GM21825 (cell line): ENCODE data around the gene APLP1.
"Not testable (repeated sequence)": the region's sequence is repeated elsewhere in the genome, so short reads cannot be mapped to it uniquely, and the experiment has no call there.

ENCODE experiments used
- ATAC-seq: cut with Tn5 transposase; IDR thresholded peaks from one replicate; pipeline ENCODE4 v1.9.1; 2021; ENCODE audit warnings: mild to moderate bottlenecking, moderate library complexity; ENCODE audit not compliant: unreplicated experiment

APLP1 gene

DNA sequence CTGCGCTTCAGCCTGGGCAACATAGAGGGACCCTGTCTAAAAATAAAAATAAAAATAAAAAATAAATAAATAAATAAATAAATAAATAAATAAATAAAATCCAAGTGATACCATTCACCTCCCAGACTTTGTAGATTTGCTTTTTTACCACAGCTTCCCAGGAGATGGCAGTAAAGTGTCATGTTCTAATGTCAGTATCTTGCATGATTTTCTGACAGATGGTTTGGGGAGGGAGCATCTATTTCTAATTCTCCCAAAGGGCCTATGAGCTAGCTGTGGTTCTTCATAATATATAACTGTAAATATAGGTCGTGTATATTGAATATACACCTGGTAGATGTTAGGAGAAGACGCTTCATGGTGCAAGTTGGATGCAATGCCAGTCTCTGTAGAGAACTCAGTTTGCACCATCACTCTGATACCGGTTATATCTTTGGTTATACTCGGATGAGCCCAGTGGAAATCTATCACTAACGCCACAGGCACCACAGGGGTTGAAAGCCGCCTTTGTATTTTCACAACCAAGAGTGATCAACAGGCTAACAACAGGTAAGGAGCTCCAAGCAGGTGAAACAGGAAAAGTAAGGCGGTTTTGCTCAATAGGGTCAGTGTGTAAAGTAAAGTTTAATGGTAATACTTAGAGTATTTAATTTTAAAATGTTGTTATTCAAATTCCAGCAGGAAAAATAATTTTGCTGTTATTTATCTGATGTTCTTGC is 13.9 kb downstream of the APLP1 start:
- no peak for ATAC-seq

- no peak for ATAC-seq
Measured at GRCh38 chr19:35883882-35884281, 15.5 kb downstream of the APLP1 start.

DNA sequence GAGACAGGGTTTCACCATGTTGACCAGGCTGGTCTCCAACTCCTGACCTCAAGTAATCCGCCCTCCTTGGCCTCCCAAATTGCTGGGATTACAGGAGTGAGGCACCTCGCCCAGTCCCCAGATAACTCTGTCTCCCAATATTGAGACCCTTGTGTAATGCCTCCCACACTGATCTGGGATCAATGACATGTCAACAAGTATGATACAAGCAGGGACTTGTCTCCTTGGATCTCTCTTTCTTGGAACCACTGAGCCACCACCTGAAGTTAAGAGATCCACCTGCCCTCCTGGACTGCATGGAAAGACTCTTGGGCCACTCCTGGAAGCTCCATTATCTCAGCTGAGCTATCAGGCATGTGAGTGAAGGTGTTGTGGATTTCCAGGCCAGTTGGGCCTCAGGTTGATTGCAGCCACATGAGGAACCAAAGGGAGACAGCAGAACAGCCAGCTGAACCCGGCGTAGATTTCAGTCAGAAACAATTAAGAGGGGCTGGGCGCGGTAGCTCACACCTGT is 16.9 kb downstream of the APLP1 start:
- no peak for ATAC-seq

GRCh38 chr19:35885904-35886303 is 17.5 kb downstream of the APLP1 start:
- ATAC-seq = no peak

DNA sequence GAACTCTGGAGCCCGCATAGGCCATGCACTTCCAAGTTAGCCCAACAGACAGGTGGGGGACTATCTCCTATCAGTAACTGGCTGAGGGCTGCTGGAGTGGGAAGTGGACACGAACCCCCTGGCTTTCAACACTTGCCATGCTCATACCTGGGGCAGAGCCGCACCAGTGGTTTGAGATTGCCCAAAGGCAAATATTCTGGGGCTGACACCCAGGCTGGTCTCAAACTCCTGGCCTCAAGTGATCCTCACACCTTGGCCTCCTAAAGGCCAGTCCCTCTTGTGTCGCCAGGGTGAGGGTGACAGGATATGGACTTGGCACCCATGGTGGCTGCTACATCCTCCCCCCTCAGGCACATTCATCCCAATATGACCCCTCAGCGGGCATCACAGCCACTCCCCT is 18.8 kb downstream of the APLP1 start:
- no peak for ATAC-seq

DNA sequence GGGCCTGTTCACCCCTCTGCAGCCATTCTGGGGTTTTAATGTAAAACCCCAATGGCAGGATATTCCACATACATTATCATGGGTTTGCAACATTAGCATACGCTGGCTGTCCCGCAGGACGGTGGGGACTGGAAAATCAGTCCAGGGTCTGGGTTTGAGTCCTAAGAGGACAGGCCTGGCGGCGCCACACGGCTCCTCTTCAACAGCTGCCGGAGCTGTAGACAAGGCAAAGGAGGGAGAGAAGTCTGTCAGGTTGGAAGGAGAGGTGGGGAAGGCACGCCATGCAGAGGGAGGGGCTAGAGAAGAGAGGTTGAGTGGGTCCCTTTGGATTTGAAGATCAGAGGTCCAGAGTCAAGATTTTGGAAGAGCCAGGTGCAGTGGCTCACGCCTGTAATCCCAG is 20.0 kb downstream of the APLP1 start:
- ATAC-seq = no peak

DNA sequence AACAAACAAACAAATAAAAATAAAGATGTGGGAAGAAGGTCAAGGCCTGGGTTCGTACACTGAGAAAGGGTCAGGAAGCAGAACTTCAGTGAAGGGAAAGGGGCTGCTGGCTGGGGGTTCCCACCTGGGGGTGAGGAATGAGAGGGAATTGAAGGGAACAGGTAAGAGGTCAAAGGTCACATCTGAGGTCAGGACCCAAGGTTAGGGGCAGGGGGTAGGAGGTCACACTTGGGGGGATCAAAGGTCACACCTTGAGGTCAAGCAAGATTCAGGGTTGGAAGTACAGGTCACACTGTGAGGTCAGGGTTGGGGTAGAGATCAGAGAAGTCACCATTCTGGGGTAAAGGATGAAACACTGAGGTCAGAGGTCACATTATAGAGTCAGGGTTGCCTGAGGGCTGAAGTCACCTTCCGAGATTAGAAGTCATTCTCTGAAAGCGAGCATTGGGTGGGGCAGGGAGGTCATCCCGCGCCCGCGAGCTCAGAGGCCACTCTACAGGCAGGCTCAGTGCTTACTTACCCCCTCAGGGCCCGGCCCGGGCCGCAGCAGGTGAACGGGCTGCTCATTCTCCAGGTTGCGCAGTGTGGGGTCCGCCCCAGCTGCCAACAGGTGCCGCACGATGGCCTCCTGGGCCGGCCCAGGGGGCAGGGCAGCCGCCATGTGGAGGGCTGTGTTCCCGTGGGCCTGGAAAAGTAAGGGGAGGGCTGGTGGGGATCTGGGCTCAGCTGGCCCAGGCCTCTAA is 21.2 kb downstream of the APLP1 start:
- no peak for ATAC-seq

DNA sequence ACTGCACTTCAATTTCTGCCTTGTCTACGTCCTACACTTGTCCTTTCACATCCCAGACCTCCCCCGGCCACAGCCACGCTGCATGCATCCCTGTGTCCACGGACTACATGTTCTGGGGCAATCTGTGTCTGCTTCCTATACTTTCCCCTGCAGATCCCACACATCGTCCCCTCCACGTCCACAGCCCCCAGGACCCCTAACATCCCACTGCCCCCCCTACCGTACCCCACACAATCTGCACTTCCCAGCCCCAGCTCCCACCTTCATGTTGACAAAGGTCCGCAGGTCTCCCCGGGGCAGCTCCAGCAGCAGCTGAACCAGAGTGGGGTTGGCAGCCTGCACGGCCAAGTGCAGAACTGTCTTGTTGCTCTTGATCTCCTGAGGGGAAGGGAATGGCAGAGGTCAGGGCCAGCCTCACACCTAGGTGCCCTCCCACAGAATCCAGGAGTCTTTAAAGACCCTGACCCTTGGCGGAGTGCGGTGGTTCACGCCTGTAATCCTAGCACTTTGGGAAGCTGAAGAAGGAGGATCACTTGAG is 21.8 kb downstream of the APLP1 start:
- ATAC-seq = no peak

- not testable (repeated sequence) for ATAC-seq
Measured at GRCh38 chr19:35891819-35892218, 23.4 kb downstream of the APLP1 start.

GRCh38 chr19:35894342-35894741 is 26.0 kb downstream of the APLP1 start:
- no peak for ATAC-seq

DNA sequence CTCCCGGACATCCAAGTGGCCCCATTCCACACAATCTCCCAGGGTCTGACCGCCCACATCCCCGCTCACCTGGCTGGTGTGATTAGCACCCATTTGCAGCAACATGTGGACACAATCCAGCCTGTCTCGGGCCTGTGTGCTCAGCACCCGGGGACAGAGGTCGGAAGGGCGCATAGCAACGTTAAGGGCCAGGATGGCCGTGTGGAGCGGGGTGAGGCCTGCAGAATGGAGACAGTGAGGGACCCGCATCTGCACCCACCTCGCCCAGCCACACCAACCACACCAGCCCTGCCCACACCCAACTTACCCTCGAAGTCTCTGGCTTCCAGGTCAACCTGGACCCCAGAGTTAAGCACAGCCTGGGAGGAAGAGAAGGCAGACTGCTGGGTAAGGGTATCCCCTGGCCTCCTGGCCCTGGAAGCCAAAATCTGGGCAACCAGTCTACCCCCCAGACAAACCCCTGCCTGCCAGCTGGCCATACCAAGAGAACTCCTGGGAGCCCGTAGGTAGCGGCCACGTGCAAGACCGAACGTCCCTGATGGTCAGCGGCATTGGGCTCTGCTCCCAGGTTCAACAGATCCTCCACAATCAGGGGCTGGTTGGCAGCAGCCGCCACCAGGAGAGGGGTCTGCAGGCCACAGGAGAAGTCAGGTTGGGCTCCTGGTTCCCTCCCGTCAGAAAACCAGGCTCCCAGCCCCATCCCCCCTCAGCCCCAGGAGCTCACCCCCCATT is 27.7 kb downstream of the APLP1 start:
- ATAC-seq = no peak

- no peak for ATAC-seq
Measured at GRCh38 chr19:35896643-35897040, 28.3 kb downstream of the APLP1 start.

DNA sequence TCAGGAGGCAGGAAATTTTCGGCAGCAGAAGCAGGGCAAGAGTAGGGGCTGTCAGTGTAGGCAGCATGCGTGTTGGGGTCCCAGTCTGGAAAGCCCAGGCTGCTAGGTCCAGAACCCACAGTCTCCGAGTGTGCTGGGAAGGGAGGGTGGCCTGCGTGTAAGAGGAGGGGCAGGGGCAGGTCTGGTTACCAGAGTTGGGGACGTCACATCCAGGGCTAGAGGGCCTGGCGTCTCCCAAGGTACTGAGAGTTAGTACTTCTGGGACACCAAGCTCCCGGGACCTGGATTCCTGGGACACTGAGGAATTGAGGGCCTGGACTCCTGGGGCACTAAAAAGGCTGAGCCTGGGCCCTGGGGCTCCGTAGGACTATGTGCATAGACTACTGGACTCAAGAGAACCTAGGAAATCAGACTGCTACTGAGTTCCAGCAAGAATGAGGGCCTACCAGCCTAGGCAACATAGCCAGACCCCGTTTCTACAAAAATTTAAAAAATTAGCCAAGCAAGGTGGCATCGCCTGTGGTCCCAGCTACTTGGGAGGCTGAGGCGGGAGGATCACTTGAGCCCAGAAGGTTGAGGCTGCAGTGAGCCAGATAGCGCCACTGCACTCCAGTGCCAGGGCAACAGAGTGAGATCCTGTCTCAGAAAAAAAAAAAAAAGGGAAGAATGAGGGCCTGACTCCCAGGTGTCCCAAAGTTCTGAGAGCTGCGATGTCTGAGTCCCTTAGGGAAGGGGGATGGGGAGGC is 29.5 kb downstream of the APLP1 start:
- ATAC-seq = no peak

GRCh38 chr19:35898499-35898809 is 30.1 kb downstream of the APLP1 start:
- no peak for ATAC-seq

DNA sequence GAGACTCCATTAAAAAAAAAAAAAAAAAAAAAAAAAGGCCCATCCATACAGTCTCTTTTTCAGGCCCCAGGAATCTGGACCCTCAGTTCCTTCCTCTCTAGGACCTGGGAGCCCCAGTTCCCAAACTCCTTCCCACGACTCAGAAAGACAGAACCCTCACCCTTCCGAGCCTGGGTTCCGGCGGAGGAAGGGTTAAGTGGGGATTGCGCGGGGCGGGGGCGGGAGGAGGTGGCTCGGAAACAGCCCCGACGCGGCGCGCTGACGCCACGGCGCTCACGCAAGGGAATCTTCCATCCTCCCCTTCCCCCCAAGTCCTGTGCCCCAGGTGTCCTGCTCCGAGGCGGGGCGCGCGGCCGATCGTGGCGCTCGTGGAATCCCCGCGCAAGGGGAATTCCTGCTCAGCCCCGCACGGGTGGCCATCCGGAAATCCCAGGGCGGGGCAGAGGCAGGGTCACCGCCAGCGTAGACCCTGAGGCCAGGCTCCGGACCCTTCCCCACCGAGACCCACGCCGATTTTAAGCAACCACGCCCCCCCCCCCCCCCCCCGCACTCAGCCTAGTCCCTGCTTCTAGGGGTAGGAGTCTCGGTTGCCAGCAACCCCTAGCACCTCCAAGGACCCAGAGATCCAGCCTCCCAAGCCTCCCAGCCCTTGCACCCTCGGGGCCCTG is 31.3 kb downstream of the APLP1 start:
- ATAC-seq = peak; percentile 36

DNA sequence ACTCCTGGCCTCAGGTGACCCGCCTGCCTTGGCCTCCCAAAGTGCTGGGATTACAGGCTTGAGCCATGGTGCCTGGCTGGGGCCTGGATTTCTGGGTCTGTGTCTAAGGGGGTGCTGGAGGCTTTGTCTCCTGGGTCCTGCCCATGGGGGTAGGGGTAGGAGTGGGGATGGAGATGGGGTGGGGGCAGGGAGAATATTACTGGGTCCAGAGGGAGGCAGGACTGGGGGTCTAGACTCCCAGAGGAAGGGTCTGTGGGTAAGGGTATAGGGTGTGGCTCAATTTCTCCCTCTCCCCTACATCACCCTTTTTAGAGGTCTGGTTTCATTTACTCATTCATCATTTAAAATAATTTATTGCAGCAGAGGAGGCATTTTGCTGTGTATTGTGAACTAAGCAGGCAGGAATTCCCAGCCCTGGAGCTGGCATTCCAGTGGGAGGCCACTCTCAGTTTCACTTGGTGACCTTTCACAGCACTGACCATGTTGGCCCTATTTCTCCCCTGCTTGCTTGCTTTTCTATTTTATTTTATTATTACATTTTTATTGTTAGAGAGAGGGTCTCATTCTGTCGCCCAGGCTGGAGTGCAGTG is 32.8 kb downstream of the APLP1 start:
- no peak for ATAC-seq

DNA sequence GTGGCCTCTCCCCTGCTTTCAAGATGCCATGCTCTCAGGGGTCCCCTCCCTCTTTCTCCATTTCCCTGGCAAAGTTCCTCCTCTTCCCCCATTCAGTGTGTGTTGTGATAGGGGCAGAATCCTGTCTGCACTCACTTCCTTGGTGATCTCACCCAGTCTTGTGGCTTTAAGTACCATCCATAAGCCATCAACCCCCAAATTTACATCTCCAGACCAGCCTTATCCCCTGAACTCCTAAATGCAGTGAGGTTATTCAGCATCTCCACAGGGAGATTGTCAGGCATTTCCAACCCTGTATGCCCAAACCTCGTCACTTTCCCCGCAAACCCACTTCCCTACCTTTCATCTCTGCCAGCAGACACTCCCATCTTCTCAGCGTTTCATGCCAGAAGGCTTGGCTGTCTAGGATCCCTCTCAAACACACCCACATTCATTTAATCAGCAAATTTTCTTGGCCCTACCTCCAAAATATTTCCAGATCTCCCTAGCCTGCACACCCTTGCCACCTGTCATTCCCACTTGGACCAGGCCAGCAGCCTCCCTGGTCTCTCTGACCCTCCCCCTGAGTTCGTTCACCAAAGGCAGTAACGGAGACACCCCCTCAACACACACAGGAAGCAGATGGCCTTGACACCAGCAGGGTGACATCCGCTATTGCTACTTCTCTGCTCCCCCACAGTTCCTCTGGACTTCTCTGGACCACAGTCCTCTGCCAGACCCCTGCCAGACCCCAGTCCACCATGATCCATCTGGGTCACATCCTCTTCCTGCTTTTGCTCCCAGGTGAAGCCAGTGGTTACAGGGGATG is 33.7 kb downstream of the APLP1 start, which contains the start of gene HCST:
Gene HCST (plus strand): TSS at position 676 of the 808 bp plus-strand sequence. CDS start 65 bp downstream, at position 741.
- ATAC-seq = no peak

DNA sequence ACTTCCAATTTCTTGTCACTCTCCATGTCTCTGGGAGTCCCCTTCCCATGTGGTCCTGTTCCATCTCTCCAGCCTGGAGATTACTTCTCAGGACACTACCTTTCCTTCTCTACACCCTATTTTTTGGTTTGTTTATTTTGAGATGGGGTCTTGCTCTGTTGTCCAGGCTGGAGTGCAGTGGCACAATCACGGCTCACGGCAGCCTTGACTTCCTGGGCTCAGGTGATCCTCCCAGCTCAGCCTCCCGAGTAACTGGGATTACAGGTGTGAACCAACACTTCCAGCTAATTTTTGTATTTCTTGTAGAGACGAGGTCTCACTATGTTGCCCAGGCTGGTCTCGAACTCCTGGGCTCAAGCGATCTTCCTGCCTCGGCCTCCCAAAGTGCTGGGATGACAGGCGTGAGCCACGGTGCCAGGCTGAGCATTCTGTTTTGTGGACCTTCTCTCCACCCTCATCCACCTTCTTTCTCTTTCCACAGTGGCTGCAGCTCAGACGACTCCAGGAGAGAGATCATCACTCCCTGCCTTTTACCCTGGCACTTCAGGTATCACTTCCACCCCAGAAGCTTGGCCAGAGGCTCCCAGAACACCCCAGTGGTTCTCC is 34.6 kb downstream of the APLP1 start:
- no peak for ATAC-seq
